Measurements from ENCODE around the gene CEBPA. TPM values are rescaled to one million over a fixed set of nuclear protein-coding genes. Genes with fewer than 3 reads are reported as not detected.

The CEBPA gene
- total and polyA plus RNA-seq, 2 experiments from 2014 or later, result 103 to 151 TPM

DNA sequence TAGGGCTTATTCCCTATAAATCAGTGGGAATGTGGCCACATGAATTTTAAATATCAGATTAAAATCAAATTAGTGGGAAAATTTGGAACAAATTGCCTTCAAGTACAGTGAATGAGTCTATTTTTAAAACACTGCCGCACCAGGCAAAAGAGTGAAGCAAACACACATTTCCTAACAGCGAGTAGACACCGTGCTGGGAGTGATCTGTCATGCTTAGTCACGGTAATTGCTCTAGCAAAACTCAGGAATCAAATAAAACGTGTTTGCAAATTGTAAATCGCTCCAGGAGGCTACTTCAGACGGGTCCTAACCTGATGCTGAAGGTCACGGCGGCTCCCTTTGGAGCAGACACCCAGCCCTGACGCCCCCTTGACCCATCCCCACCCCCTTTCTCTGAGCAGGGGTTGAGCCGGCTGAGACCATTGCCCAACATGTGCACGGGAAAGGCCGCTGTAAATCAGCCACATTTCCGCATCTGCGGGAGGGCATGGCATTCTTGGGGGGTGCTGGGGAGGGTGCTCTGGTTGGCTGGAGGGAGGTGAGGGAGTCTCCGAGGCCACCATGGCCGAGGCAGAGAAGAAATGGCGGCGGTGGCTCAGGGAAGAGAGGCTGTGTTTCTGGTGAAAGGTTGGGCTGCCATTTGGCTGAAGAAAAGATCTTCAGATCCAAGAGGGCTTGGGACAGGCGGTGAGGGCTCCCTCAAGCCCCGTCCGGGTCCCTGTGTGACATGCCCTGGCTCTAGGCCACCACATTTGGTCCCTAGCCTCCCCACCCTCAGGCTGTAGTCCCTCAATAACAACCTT is 8.9 kb downstream of the CEBPA start:
- no peaks in the 10 kb centered on the region for H3K36me3 ChIP-seq (replicated peaks; ENCODE audit: insufficient read depth, low read depth)
- H3K79me2 ChIP-seq, result no peaks in the 10 kb centered on the region
- DNase-seq (ENCODE audit: low spot score), result peak; percentile 80
- peaks cover 65% of the 10 kb centered on the region for H3K4me1 ChIP-seq (ENCODE audit: insufficient read depth)
- peak overlapping the region; percentile 9 for H2AFZ ChIP-seq
- TF ChIP-seq EZH2phosphoT487 (IDR thresholded peaks at IDR 0.05; ENCODE audit: low read depth, severe bottlenecking, unreplicated experiment), result no peak
- no peak for TF ChIP-seq EZH2 (IDR thresholded peaks at IDR 0.05; ENCODE audit: borderline replicate concordance)
- TF ChIP-seq, protein P1, sequence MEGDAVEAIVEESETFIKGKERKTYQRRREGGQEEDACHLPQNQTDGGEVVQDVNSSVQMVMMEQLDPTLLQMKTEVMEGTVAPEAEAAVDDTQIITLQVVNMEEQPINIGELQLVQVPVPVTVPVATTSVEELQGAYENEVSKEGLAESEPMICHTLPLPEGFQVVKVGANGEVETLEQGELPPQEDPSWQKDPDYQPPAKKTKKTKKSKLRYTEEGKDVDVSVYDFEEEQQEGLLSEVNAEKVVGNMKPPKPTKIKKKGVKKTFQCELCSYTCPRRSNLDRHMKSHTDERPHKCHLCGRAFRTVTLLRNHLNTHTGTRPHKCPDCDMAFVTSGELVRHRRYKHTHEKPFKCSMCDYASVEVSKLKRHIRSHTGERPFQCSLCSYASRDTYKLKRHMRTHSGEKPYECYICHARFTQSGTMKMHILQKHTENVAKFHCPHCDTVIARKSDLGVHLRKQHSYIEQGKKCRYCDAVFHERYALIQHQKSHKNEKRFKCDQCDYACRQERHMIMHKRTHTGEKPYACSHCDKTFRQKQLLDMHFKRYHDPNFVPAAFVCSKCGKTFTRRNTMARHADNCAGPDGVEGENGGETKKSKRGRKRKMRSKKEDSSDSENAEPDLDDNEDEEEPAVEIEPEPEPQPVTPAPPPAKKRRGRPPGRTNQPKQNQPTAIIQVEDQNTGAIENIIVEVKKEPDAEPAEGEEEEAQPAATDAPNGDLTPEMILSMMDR (IDR thresholded peaks at IDR 0.05; ENCODE audit: poor library complexity), result no peak
- peak overlapping the region; percentile 93 for H3K27ac ChIP-seq
- H3K4me3 ChIP-seq, result no peak overlapping the region
- no peaks in the 10 kb centered on the region for H3K27me3 ChIP-seq
- H3K9me3 ChIP-seq (ENCODE audit: low read depth), result no peaks in the 10 kb centered on the region
- H3K9me2 ChIP-seq (replicated peaks; ENCODE audit: insufficient read depth), result no peaks in the 10 kb centered on the region
- H4K20me1 ChIP-seq (ENCODE audit: insufficient read depth, poor library complexity, severe bottlenecking), result no peaks in the 10 kb centered on the region
- 38% methylated on average over 20 of the region's 22 CpGs for WGBS (ENCODE audit: low lambda C conversion rate, missing lambda C conversion rate)
- H3K4me2 ChIP-seq, result peak overlapping the region; percentile 26

DNA sequence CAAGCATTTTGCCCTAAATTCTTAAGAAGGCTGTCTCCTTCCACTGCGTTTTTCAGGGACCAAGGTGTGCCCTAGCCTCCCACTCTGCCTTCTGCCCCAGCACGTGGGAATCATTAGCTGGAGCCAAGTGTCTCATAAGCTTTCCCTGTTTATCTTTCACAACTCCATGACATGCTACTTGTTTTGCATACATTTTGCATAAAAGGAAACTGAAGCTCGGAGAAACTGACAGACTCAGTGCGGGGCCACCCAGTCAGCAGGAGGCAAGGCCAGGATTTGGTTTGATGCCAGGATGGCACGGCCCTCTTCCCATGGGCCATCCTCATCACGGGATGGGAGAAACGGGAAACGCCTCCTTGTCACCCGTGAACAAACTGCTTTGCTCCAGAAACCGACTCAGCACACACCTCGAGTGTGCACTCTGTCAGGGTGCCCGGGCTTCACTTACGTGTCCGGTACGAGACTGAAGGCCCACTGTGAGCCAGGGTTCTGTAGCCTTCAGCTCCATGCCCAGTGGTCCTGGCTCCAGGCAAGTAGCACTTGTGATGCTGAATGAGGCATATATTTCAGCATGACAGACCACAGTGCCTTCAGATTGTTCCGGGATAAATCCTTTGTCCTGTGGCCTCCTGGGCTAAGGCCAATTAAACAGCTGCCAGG is 9.6 kb downstream of the CEBPA start:
- no peaks in the 10 kb centered on the region for H3K27me3 ChIP-seq
- no peaks in the 10 kb centered on the region for H3K36me3 ChIP-seq (replicated peaks; ENCODE audit: insufficient read depth, low read depth)
- peak overlapping the region; percentile 26 for H3K4me2 ChIP-seq
- no peak overlapping the region for H2AFZ ChIP-seq
- peaks cover 57% of the 10 kb centered on the region for H3K4me1 ChIP-seq (ENCODE audit: insufficient read depth)
- DNase-seq (ENCODE audit: low spot score), result no peak
- no peak overlapping the region for H3K4me3 ChIP-seq
- H3K79me2 ChIP-seq, result no peaks in the 10 kb centered on the region
- peak overlapping the region; percentile 93 for H3K27ac ChIP-seq
- H4K20me1 ChIP-seq (ENCODE audit: insufficient read depth, poor library complexity, severe bottlenecking), result no peaks in the 10 kb centered on the region
- TF ChIP-seq EZH2 (IDR thresholded peaks at IDR 0.05; ENCODE audit: borderline replicate concordance), result no peak
- no peak for TF ChIP-seq EZH2phosphoT487 (IDR thresholded peaks at IDR 0.05; ENCODE audit: low read depth, severe bottlenecking, unreplicated experiment)
- TF ChIP-seq, protein P1 (IDR thresholded peaks at IDR 0.05; ENCODE audit: poor library complexity), result no peak
- WGBS (ENCODE audit: low lambda C conversion rate, missing lambda C conversion rate), result 72% methylated on average over 16 of the region's 16 CpGs
- no peaks in the 10 kb centered on the region for H3K9me3 ChIP-seq (ENCODE audit: low read depth)
- H3K9me2 ChIP-seq (replicated peaks; ENCODE audit: insufficient read depth), result no peaks in the 10 kb centered on the region

DNA sequence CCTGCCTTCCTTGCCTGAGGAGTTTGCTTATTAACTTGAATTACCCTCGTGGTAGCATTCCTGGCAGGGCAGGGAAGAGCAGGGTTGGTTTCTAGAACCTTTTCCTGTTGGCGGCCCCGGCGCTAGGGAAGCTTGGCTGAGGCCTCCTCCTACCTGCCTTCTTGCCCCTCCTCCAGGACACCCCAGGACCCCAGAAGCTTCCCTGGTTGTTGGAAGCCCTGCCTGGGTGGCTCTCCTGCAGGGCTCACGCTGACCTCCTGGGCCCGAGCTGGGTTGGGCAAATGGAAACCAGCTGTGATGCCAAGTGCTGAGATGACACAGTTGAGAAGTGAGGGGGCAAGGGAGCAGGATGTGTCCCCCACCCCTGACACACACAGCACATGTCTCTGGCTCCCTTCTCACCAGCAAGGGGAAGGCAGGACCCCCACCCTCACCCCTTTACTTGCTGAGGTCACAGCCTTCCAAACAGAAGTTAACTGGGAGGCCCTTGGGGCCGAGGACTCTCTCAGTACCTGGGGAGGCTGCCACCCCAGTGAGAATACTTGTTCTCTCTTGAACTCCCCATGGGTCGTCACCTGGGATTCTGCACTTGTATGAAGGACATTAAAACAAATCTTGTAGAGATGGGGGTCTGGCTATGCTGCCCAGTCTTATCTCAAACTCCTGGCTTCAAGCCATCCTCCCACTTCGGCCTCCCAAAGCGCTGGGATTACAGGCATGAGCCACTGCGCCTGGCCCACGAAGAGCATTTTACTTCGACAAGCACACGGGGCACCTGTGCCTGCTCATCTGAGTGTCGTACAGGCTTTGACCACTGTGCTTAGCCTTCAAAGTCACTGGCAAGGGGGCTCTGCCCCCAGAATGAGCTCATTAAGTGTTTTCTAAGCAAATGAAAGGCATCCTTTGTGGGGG is 10.5 kb downstream of the CEBPA start:
- Histone ChIP-seq H3K4me3 (no peak overlapping the region), H3K79me2 (no peaks in the 10 kb centered on the region), H3K9me2 (replicated peaks; ENCODE audit: insufficient read depth) (no peaks in the 10 kb centered on the region), H4K20me1 (ENCODE audit: insufficient read depth, poor library complexity, severe bottlenecking) (no peaks in the 10 kb centered on the region), H3K9me3 (ENCODE audit: low read depth) (no peaks in the 10 kb centered on the region), H3K27me3 (no peaks in the 10 kb centered on the region), H3K36me3 (replicated peaks; ENCODE audit: insufficient read depth, low read depth) (no peaks in the 10 kb centered on the region), H2AFZ (no peak overlapping the region), H3K27ac (peak overlapping the region; percentile 93), H3K4me1 (ENCODE audit: insufficient read depth) (peaks cover 50% of the 10 kb centered on the region), H3K4me2 (no peak overlapping the region)
- DNase-seq (ENCODE audit: low spot score), result peak; percentile 72
- 81% methylated on average over 15 of the region's 15 CpGs for WGBS (ENCODE audit: low lambda C conversion rate, missing lambda C conversion rate)
- TF ChIP-seq EZH2 (IDR thresholded peaks at IDR 0.05; ENCODE audit: borderline replicate concordance) (no peak), EZH2phosphoT487 (IDR thresholded peaks at IDR 0.05; ENCODE audit: low read depth, severe bottlenecking, unreplicated experiment) (no peak)
- TF ChIP-seq, protein P1 (IDR thresholded peaks at IDR 0.05; ENCODE audit: poor library complexity), result no peak

All from hepatocyte (in vitro differentiated cells).